GM12873 (cell line): ENCODE measurements around the gene PCIF1.

Experiments used
- TF ChIP-seq, protein P1 (sequence below): IDR thresholded peaks from 2 replicates; pipeline ENCODE4 v1.5.1; 2012; ENCODE audit warnings: low read depth, mild to moderate bottlenecking, moderate library complexity, low read length, control low read depth; ENCODE audit not compliant: insufficient read depth; ENCODE audit errors: missing control alignments

The PCIF1 gene

GRCh38 chr20:45934586-45935415 lies at the start of gene PCIF1:
Gene PCIF1, plus strand, starts transcription at chr20:45934683. Its CDS starts 4,317 bp downstream, at chr20:45939000.
- TF ChIP-seq, protein P1, sequence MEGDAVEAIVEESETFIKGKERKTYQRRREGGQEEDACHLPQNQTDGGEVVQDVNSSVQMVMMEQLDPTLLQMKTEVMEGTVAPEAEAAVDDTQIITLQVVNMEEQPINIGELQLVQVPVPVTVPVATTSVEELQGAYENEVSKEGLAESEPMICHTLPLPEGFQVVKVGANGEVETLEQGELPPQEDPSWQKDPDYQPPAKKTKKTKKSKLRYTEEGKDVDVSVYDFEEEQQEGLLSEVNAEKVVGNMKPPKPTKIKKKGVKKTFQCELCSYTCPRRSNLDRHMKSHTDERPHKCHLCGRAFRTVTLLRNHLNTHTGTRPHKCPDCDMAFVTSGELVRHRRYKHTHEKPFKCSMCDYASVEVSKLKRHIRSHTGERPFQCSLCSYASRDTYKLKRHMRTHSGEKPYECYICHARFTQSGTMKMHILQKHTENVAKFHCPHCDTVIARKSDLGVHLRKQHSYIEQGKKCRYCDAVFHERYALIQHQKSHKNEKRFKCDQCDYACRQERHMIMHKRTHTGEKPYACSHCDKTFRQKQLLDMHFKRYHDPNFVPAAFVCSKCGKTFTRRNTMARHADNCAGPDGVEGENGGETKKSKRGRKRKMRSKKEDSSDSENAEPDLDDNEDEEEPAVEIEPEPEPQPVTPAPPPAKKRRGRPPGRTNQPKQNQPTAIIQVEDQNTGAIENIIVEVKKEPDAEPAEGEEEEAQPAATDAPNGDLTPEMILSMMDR: no peak

DNA sequence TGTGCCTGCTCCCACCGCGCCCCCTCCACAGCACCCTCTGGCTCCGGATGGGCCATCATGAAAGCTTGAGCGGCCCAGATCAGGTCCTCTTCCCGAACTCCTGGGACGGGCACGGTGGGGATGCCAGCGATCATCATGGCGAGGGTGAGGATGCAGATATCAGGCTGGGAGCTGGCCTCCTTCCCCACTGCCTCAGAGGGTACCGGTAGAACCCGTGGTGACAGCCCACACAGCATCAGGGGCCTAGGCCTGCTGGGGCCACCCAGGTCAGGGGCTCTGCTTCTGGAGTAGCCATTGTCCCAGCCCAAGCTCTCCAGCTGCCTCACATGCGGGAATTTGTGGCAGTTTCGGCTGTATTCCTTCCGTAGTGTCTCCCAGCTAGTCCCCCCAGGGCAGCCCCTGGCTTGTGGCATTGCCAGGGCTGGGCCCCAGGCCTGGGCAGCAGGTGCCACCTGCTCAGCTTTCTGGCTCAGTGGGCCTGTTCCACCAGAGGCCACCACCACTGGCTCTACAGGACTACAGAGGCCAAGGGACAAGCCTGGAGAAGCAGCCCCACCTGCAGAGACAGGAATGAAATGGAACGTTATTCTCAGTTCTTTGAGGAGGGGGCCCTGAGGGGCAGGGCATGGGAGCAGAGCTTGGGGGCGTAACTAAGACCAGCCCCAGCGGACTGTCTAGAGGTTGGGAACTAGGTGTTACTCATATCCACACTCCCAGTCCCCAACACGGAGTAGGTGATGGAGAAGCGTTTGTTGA lies 47.7 kb upstream of the PCIF1 start:
- TF ChIP-seq, protein P1: no peak

DNA sequence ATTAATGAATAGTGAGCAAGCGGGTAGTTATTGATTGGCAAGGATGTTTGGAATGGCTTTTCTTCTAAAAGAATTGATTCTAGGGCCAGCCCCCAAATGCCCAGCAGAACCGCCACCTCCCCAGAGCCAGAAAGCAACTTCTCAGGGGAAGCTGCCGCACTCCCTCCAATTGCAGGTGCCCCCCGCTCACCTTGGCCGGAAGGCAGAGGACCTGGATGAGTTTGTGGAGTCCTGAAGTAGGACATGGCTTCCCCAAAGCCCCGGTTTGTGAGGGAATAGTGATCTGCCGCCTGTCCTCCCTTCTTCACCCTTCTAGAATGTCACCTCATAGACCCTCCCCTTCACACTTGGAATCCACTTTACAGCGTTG lies 47.2 kb upstream of the PCIF1 start, which contains the start of gene SPATA25:
Gene SPATA25 (minus strand): TSS at position 277 of the 370 bp plus-strand sequence. CDS start 32 bp downstream, at position 245.
- TF ChIP-seq, protein P1: no peak

DNA sequence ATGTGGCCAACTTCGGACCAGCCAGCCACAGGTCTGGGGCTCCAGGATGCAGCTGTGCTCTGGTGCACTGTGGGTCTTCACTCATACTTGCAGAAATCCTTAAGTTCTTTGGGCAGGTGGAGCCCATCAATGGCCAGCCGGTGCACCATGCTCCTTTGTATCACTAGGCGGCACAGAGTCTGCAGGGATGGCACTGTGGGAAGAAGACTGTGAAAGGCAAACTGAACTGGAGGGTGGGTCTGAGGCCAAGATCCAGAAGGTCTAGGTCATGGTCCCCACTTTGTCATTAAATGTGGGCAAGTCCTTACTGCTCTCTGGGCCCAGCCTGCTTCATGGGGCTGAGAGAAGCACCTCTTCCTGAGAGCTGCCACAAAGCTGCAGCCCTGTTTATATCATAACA lies 45.8 kb upstream of the PCIF1 start:
- TF ChIP-seq, protein P1: no peak

DNA sequence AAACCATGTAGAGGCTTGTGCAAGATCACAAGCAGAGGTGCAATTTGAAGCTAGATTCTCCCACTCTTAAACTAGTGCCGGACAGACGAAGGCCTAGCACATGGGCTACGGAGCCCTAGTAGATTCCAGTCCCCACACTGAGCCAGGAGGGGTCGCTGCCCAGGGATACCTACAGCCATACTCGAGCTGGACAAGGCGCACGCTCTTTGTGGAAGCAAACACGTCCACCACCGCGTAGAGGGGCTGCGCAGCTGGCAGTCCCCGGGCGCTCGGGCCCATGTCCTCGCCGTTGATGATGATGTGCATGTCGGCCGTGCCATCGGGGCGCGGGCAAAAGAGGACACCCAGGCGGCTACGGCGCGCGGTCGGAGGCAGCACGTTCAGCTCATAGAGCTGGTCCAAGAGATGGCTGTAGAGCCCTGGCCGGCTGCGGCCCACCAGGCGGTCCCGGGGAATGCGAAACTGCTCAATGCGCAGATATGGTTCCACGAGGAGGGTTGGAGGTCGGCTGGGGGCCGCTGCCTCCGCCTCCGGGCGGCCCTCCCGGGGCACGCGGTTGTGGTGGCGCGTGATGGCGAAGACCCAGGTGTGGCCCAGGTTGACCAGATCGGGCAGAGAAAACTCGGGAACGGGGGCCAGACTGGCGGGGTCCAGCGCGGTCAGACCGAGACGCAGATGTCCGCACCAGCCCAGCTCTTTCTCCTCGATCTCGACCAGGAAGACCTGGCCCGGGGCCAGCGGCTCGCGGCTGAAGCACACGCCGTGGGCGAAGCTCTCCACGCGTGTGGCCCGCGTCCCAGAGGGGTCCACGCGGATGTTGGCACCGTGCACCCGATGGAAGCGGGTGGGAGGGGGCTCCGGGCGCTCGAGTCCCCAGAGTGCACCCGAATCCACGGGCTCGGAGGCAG lies 44.2 kb upstream of the PCIF1 start:
- TF ChIP-seq, protein P1: peak; percentile 65

GRCh38 chr20:45890985-45891983 lies 43.2 kb upstream of the PCIF1 start, which contains the start of the genes CTSA and NEURL2:
Gene CTSA, plus strand, starts transcription at chr20:45891335. Its CDS starts 234 bp downstream, at chr20:45891569.
Gene NEURL2, minus strand, starts transcription at chr20:45891208. Its CDS starts 217 bp downstream, at chr20:45890991.
- TF ChIP-seq, protein P1: no peak
